ENCODE results near the gene TCAP.

The TCAP gene

GRCh38 chr17:39677542-39678339 lies 12.6 kb downstream of the TCAP start:
- no peaks in the 10 kb centered on the region for H3K27me3 ChIP-seq (replicated peaks; ENCODE audit: insufficient read depth, low read length)
- H2AFZ ChIP-seq (ENCODE audit: low read length), result no peak overlapping the region
- no peak overlapping the region for H3K4me2 ChIP-seq (ENCODE audit: low read depth, low read length)
- H3K9ac ChIP-seq (ENCODE audit: low read length), result no peak overlapping the region
- DNase-seq, result no peak
- H3F3A ChIP-seq (ENCODE audit: insufficient read depth, low read length), result no peaks in the 10 kb centered on the region
- H3K4me3 ChIP-seq (ENCODE audit: low read length), result no peak overlapping the region
- no peaks in the 10 kb centered on the region for H3K36me3 ChIP-seq (replicated peaks; ENCODE audit: insufficient read depth, low read length)
- no peaks in the 10 kb centered on the region for H3K9me3 ChIP-seq (replicated peaks; ENCODE audit: insufficient read depth, low read length)
- H3K79me2 ChIP-seq (ENCODE audit: low read length), result no peaks in the 10 kb centered on the region
- no peaks in the 10 kb centered on the region for H3K4me1 ChIP-seq (ENCODE audit: low read length)
- no peak overlapping the region for H3K27ac ChIP-seq (ENCODE audit: low read length)
- no peaks in the 10 kb centered on the region for H4K20me1 ChIP-seq (ENCODE audit: insufficient read depth, low read length)
- H3K9me2 ChIP-seq (replicated peaks; ENCODE audit: insufficient read depth, low read length), result no peaks in the 10 kb centered on the region
- TF ChIP-seq EZH2phosphoT487 (IDR thresholded peaks at IDR 0.05; ENCODE audit: low read length) (no peak), CTCF (IDR thresholded peaks at IDR 0.05; ENCODE audit: low read length) (no peak), EZH2 (optimal IDR thresholded peaks at IDR 0.05; ENCODE audit: low read depth, low read length) (no peak)

DNA sequence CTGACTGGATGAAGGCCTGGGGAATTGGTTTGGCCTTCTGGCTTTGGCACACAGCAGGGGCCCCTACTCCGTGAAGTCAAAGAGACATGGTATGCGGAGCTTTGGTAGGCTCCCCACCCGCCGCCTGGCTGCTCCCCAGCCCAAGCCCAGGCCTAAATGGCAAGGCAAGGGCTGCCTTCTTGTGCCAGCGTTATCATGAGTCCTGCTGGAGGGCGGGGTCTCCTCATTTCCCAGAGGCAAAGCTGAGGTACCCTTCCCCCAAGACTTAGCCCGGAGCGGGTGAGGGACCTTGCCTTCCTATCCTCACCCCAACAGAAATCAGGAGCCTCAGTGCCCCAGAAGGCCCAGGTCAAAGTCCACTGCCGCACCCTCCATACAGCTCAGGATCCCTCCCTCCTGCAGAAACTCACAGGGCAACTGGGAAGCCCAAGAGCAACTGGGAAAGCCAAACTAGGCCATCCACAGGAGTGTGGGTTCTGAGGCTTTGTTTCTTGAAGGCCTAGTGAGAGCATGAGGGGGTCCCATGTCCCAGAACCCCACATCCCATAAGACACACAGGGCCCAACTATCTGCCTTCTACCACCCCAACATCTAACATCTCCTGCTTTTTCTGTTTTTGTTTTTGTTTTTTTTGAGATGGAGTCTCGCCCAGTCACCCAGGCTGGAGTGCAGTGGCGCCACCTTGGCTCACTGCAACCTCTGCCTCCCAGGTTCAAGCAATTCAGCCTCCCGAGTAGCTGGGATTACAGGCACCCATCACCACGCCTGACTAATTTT lies 13.4 kb downstream of the TCAP start:
- Histone ChIP-seq H3K9ac (ENCODE audit: low read length) (no peak overlapping the region), H3K27ac (ENCODE audit: low read length) (no peak overlapping the region), H3K79me2 (ENCODE audit: low read length) (no peaks in the 10 kb centered on the region), H2AFZ (ENCODE audit: low read length) (no peak overlapping the region), H3K4me1 (ENCODE audit: low read length) (no peaks in the 10 kb centered on the region), H3K36me3 (replicated peaks; ENCODE audit: insufficient read depth, low read length) (no peaks in the 10 kb centered on the region), H3F3A (ENCODE audit: insufficient read depth, low read length) (no peaks in the 10 kb centered on the region), H3K4me3 (ENCODE audit: low read length) (no peak overlapping the region), H4K20me1 (ENCODE audit: insufficient read depth, low read length) (no peaks in the 10 kb centered on the region), H3K9me3 (replicated peaks; ENCODE audit: insufficient read depth, low read length) (no peaks in the 10 kb centered on the region), H3K4me2 (ENCODE audit: low read depth, low read length) (no peak overlapping the region), H3K9me2 (replicated peaks; ENCODE audit: insufficient read depth, low read length) (no peaks in the 10 kb centered on the region), H3K27me3 (replicated peaks; ENCODE audit: insufficient read depth, low read length) (no peaks in the 10 kb centered on the region)
- TF ChIP-seq EZH2 (optimal IDR thresholded peaks at IDR 0.05; ENCODE audit: low read depth, low read length), result no peak
- no peak for TF ChIP-seq CTCF (IDR thresholded peaks at IDR 0.05; ENCODE audit: low read length)
- TF ChIP-seq EZH2phosphoT487 (IDR thresholded peaks at IDR 0.05; ENCODE audit: low read length), result no peak
- no peak for DNase-seq

GRCh38 chr17:39679521-39680192 lies 14.5 kb downstream of the TCAP start:
- Histone ChIP-seq H3K9me3 (replicated peaks; ENCODE audit: insufficient read depth, low read length) (no peaks in the 10 kb centered on the region), H3K9me2 (replicated peaks; ENCODE audit: insufficient read depth, low read length) (no peaks in the 10 kb centered on the region), H3K4me2 (ENCODE audit: low read depth, low read length) (no peak overlapping the region), H3K27me3 (replicated peaks; ENCODE audit: insufficient read depth, low read length) (no peaks in the 10 kb centered on the region), H3K27ac (ENCODE audit: low read length) (no peak overlapping the region), H3K4me1 (ENCODE audit: low read length) (no peaks in the 10 kb centered on the region), H3K4me3 (ENCODE audit: low read length) (no peak overlapping the region), H4K20me1 (ENCODE audit: insufficient read depth, low read length) (no peaks in the 10 kb centered on the region), H3F3A (ENCODE audit: insufficient read depth, low read length) (no peaks in the 10 kb centered on the region), H3K9ac (ENCODE audit: low read length) (no peak overlapping the region), H3K79me2 (ENCODE audit: low read length) (no peaks in the 10 kb centered on the region), H3K36me3 (replicated peaks; ENCODE audit: insufficient read depth, low read length) (no peaks in the 10 kb centered on the region), H2AFZ (ENCODE audit: low read length) (no peak overlapping the region)
- DNase-seq, result no peak
- TF ChIP-seq EZH2 (optimal IDR thresholded peaks at IDR 0.05; ENCODE audit: low read depth, low read length) (no peak), EZH2phosphoT487 (IDR thresholded peaks at IDR 0.05; ENCODE audit: low read length) (no peak)
